Bronchial epithelial cell (primary cell): ENCODE measurements around the gene HPS3. TPM values are rescaled to one million over a fixed set of nuclear protein-coding genes. Genes with fewer than 3 reads are reported as not detected.

Experiments used
- DNase-seq: peaks from one replicate; pipeline ENCODE4 v3.0.0-alpha.2; 2010; ENCODE audit warnings: low read depth
- FAIRE-seq: peaks from 2 replicates; lab custom pipeline; 2011; peaks lifted over from hg19 to GRCh38; lab: Jason Lieb, UNC
- H3K27me3 ChIP-seq: 2 replicates; pipeline ENCODE4 v1.5.1; 2011; ENCODE audit warnings: low read length; ENCODE audit not compliant: control insufficient read depth, insufficient read depth
- H3K36me3 ChIP-seq: 2 replicates; pipeline ENCODE4 v1.5.1; 2011; ENCODE audit warnings: low read length; ENCODE audit not compliant: control insufficient read depth, insufficient read depth
- H3K4me3 ChIP-seq: 2 replicates; pipeline ENCODE4 v1.5.1; 2011; ENCODE audit warnings: mild to moderate bottlenecking, low read depth, low read length, control low read depth
- CTCF ChIP-seq: IDR thresholded peaks from 2 replicates; pipeline ENCODE4 v1.5.1; 2011; ENCODE audit warnings: mild to moderate bottlenecking, moderate library complexity, low read length, control low read depth, inconsistent platforms; ENCODE audit not compliant: insufficient read depth, severe bottlenecking
- total RNA-seq: library from RNA; depleted of rRNA; stranded (reverse); fragments of >200 nt; gene quantifications from 2 replicates; pipeline ENCODE4 v1.2.1, GENCODE V29; 2014

HPS3 gene
- total RNA-seq, 1 donor from 2014 or later = 8.2 TPM

- DNase-seq (no peak), FAIRE-seq (no peak)
- TF ChIP-seq CTCF = no peak
- Histone ChIP-seq H3K36me3 (no peaks in the 10 kb centered on the region), H3K27me3 (no peaks in the 10 kb centered on the region), H3K4me3 (no peak overlapping the region)
These were observed 47.7 kb downstream of the HPS3 start for GRCh38 chr3:149177122-149177521.

GRCh38 chr3:149179220-149179619 is 49.8 kb downstream of the HPS3 start:
- Histone ChIP-seq H3K27me3 (no peaks in the 10 kb centered on the region), H3K36me3 (no peaks in the 10 kb centered on the region), H3K4me3 (no peak overlapping the region)
- no peak for FAIRE-seq
- DNase-seq = peak; percentile 68
- TF ChIP-seq CTCF = no peak

- DNase-seq (peak; percentile 99), FAIRE-seq (peak; percentile 93)
- no peak for TF ChIP-seq CTCF
- Histone ChIP-seq H3K27me3 (no peaks in the 10 kb centered on the region), H3K4me3 (no peak overlapping the region), H3K36me3 (no peaks in the 10 kb centered on the region)
These were observed 50.7 kb downstream of the HPS3 start for GRCh38 chr3:149180057-149180573.

GRCh38 chr3:149181182-149181581 is 51.7 kb downstream of the HPS3 start:
- no peaks in the 10 kb centered on the region for H3K27me3 ChIP-seq
- H3K4me3 ChIP-seq = no peak overlapping the region
- H3K36me3 ChIP-seq = no peaks in the 10 kb centered on the region
- no peak for FAIRE-seq
- no peak for DNase-seq
- TF ChIP-seq CTCF = no peak

GRCh38 chr3:149186219-149186618 is 56.8 kb downstream of the HPS3 start:
- no peaks in the 10 kb centered on the region for H3K36me3 ChIP-seq
- H3K27me3 ChIP-seq = no peaks in the 10 kb centered on the region
- no peak for DNase-seq
- FAIRE-seq = no peak
- TF ChIP-seq CTCF = no peak
- no peak overlapping the region for H3K4me3 ChIP-seq

GRCh38 chr3:149186721-149187120 is 57.3 kb downstream of the HPS3 start:
- no peak overlapping the region for H3K4me3 ChIP-seq
- DNase-seq (no peak), FAIRE-seq (no peak)
- H3K27me3 ChIP-seq = no peaks in the 10 kb centered on the region
- TF ChIP-seq CTCF = no peak
- H3K36me3 ChIP-seq = no peaks in the 10 kb centered on the region
